Cardiac muscle cell (in vitro differentiated cells and primary cell): ENCODE measurements around the gene FANCD2OS. TPM values are rescaled to one million over a fixed set of nuclear protein-coding genes. Genes with fewer than 3 reads are reported as not detected.
"Not testable (repeated sequence)": the region's sequence is repeated elsewhere in the genome, so short reads cannot be mapped to it uniquely, and the experiment has no call there.

Experiments
- DNase-seq, 2 donors: peaks; one replicate each; pipeline versions ENCODE4 v3.0.0 to v3.0.0-alpha.2; 2010 to 2017; ENCODE audit warnings: low read depth in 1 of 2, low spot score in 1 of 2
- H3K27ac ChIP-seq: fragments of 200-600 bp; sonication (generic); 2 replicates; pipeline ENCODE4 v1.5.1; 2016
- H3K27me3 ChIP-seq: fragments of 200-600 bp; sonication (generic); 2 replicates; pipeline ENCODE4 v1.6.0; 2016; ENCODE audit warnings: control low read depth
- H3K36me3 ChIP-seq: fragments of 200-600 bp; sonication (generic); 2 replicates; pipeline ENCODE4 v1.5.1; 2016; ENCODE audit warnings: control low read depth
- H3K4me1 ChIP-seq: fragments of 200-600 bp; sonication (generic); 2 replicates; pipeline ENCODE4 v1.8.1; 2017; ENCODE audit warnings: low read depth, mild to moderate bottlenecking, mixed run types
- H3K4me3 ChIP-seq: fragments of 200-600 bp; sonication (generic); 2 replicates; pipeline ENCODE4 v1.5.1; 2016; ENCODE audit warnings: mild to moderate bottlenecking
- H3K9me3 ChIP-seq: fragments of 200-600 bp; sonication (generic); 2 replicates; pipeline ENCODE4 v1.5.1; 2017; ENCODE audit warnings: low read depth, mild to moderate bottlenecking, control low read depth
- polyA plus RNA-seq: library from polyadenylated mRNA; unstranded; fragments of >200 nt; fragmentation: Nextera tagmentation; extraction: Ambion mirVana; gene quantifications from 2 replicates; pipeline ENCODE4 v1.2.1, GENCODE V29; 2016
- total RNA-seq: library from RNA; depleted of rRNA; stranded (reverse); fragments of >200 nt; gene quantifications from 2 replicates; pipeline ENCODE4 v1.2.3, GENCODE V29; 2016
- TF ChIP-seq, protein P1 (sequence below): IDR thresholded peaks from 2 replicates; pipeline ENCODE4 v1.5.1; 2012; ENCODE audit warnings: low read depth, mild to moderate bottlenecking, low read length

Gene FANCD2OS
- total and polyA plus RNA-seq, 2 experiments from 2014 or later, result not detected

DNA sequence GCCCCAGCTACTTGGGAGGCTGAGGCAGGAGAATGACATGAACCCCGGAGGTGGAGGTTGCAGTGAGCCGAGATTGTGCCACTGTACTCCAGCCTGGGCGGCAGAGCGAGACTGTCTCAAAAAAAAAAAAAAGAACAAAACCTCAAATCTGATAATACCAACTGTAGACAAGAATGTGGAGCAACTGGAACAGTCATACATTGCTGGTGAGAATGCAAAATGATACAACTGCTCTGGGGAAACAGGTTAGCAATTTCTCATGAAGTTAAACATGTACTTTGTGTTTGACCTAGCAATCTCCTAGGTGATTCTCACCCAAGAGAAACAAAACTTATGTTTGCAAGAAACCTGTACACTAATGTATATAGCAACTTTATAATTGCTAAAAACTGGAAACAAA, 29.1 kb upstream of the FANCD2OS start:
- peak in 1 of 2 donors; percentile 22 for DNase-seq
- Histone ChIP-seq H3K4me3 (no peak overlapping the region), H3K36me3 (no peaks in the 10 kb centered on the region), H3K9me3 (no peaks in the 10 kb centered on the region), H3K27ac (no peak overlapping the region), H3K4me1 (no peaks in the 10 kb centered on the region), H3K27me3 (no peaks in the 10 kb centered on the region)
- TF ChIP-seq, protein P1, sequence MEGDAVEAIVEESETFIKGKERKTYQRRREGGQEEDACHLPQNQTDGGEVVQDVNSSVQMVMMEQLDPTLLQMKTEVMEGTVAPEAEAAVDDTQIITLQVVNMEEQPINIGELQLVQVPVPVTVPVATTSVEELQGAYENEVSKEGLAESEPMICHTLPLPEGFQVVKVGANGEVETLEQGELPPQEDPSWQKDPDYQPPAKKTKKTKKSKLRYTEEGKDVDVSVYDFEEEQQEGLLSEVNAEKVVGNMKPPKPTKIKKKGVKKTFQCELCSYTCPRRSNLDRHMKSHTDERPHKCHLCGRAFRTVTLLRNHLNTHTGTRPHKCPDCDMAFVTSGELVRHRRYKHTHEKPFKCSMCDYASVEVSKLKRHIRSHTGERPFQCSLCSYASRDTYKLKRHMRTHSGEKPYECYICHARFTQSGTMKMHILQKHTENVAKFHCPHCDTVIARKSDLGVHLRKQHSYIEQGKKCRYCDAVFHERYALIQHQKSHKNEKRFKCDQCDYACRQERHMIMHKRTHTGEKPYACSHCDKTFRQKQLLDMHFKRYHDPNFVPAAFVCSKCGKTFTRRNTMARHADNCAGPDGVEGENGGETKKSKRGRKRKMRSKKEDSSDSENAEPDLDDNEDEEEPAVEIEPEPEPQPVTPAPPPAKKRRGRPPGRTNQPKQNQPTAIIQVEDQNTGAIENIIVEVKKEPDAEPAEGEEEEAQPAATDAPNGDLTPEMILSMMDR, result no peak

DNA sequence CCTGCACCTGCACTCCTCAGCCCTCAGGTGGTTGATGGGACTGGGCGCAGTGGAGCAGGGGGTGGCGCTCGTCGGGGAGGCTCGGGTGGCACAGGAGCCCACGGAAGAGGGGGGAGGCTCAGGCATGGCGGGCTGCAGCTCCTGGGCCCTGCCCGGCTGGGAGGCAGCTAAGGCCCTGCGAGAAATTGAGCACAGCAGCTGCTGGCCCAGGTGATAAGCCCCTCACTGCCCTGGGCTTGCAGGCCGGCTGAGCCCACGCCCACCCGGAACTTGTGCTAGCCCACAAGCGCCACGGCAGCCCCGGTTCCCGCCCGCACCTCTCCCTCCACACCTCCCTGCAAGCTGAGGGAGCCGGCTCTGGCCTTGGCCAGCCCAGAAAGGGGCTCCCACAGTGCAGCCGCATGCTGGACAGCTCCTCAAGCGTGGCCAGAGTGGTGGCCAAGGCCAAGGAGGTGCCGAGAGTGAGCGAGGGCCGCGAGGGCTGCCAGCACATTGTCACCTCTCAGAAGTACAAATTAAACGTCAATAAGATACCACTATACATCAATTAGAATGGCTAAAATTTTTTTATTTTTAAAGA, 28.5 kb upstream of the FANCD2OS start:
- Histone ChIP-seq H3K36me3 (no peaks in the 10 kb centered on the region), H3K4me1 (no peaks in the 10 kb centered on the region), H3K27ac (no peak overlapping the region), H3K9me3 (no peaks in the 10 kb centered on the region), H3K27me3 (no peaks in the 10 kb centered on the region), H3K4me3 (no peak overlapping the region)
- TF ChIP-seq, protein P1, result no peak
- DNase-seq, result no peak

DNA sequence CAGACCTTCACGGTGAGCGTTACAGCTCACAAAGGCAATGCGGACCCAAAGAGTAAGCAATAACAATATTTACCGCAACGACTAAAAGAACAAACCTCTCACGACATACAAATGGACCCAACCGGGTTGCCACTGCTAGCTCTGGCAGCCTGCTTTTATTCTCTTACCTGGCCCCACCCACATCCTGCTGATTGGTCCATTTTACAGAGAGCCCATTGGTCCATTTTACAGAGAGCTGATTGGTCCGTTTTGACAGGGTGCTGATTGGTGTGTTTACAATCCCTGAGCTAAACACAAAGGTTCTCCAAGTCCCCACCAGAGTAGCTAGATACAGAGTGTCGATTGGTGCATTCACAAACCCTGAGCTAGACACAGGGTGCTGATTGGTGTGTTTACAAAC, 27.8 kb upstream of the FANCD2OS start:
- not testable (repeated sequence) for H3K4me1 ChIP-seq, H3K4me3 ChIP-seq, DNase-seq, H3K27me3 ChIP-seq, H3K9me3 ChIP-seq, H3K27ac ChIP-seq, H3K36me3 ChIP-seq

DNA sequence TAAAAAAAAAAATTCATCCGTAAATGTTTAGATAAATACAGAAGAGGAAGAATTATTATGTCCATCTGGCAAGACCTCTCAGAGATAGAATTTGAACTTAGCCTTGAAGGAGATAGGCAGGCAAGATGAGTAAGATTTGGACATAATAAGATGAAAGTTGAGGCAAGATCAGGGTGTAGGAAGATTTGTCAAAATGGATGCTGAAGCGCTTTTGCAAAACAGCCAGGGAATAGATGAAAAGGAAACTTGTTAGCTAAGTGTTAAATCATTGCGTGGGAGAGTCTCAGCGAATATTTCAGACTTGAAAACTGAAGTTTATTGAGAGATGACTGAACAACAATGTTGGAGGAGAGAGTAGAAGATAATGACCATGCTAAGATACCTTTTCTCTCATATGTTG, 14.7 kb upstream of the FANCD2OS start:
- Histone ChIP-seq H3K4me1 (no peaks in the 10 kb centered on the region), H3K4me3 (no peak overlapping the region), H3K36me3 (peaks cover 14% of the 10 kb centered on the region), H3K27ac (no peak overlapping the region), H3K9me3 (no peaks in the 10 kb centered on the region), H3K27me3 (no peaks in the 10 kb centered on the region)
- no peak for DNase-seq
- TF ChIP-seq, protein P1, result no peak

DNA sequence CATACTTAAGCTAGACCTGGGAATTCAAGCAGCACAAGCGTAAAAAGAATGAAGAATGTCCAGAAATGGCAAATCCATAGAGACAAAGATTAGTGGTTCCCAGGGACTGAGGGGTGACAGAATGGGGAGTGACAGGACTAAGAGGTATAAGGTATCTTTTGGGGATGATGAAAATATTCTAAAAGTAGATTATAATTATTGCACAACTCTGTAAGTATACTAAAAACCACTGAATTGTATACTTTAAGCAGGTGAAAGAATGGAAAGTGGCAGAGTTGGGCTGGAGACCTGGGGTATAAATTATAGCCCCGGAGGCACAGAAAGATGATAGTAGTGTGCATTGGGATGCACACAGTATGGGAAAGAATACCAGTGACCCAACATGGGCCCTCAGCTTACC, 13.0 kb upstream of the FANCD2OS start:
- H3K27me3 ChIP-seq, result no peaks in the 10 kb centered on the region
- no peaks in the 10 kb centered on the region for H3K9me3 ChIP-seq
- H3K36me3 ChIP-seq, result peaks cover 6% of the 10 kb centered on the region
- no peak overlapping the region for H3K27ac ChIP-seq
- no peak overlapping the region for H3K4me3 ChIP-seq
- TF ChIP-seq, protein P1, result no peak
- no peak for DNase-seq
- H3K4me1 ChIP-seq, result peaks cover 6% of the 10 kb centered on the region

DNA sequence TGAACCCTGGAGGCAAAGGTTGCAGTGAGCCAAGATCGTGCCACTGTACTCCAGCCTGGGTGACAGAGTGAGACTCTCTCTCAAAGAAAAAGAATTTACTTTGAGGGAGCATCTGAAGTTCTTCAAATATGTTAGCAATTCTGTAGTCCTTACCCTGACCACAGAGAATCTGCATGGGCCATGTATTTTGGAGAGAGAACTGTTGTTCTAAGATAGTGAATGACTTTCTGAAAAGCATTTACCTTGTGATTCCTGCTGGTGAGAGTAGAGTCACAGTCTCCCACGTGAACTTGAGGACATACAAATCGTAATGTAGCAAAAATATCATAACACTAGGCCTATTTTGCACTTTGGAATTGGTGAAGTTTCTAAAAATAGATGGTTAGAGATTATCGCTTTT, 11.3 kb upstream of the FANCD2OS start:
- Histone ChIP-seq H3K4me3 (no peak overlapping the region), H3K4me1 (peaks cover 6% of the 10 kb centered on the region), H3K27me3 (no peaks in the 10 kb centered on the region), H3K36me3 (no peaks in the 10 kb centered on the region), H3K9me3 (no peaks in the 10 kb centered on the region), H3K27ac (no peak overlapping the region)
- no peak for DNase-seq
- TF ChIP-seq, protein P1, result no peak
